ENCODE results near the gene CDC7. TPM values are rescaled to one million over a fixed set of nuclear protein-coding genes. Genes with fewer than 3 reads are reported as not detected.
A peak's percentile ranks its signal among the peaks of the same experiment; 100 is the strongest.
"Not testable (repeated sequence)": the region's sequence is repeated elsewhere in the genome, so short reads cannot be mapped to it uniquely, and the experiment has no call there.

CDC7 gene
- 1 to 10 TPM in 3 of 4 donors, under 1 TPM in 1; 0.71 to 2.8 (median 1.1) TPM for total RNA-seq

DNA sequence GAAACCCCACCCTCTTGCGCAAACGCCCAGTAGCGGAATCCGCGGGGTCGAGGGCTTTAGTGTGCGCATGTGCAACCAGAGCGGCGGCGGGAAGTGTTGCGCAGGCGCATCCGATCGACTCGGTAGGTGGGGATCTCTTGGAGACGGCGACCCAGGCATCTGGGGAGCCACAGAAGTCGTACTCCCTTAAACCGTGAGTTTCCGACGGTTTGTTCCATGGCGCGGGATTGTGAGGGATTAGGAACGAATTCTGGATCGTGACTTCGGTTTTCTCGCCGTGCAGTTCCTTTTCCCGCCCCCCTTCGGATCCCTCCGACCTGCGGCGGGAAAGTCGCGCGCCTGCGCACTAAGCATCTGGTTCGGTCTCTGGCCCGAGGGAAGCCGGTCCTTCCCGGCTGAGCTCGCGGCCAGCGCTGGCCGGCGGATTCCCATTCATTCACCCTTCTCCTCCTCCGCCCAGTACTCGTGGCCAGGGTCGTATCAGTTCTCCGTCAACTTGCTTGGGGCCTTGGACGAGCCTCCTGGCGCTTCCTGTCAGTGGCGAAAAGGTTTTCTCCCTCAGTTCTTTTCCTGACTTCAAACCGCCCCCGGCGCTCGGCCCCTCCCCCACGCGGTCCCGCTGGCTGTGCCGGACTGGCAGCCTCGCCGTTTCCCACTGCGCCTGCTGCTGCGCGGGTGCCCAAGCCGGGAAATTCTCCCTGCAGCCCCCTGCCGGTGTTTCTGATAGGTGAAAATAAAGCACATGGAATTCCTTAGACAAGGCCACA is at the start of gene CDC7:
Gene CDC7 (plus strand): TSS at position 96 of the 767 bp plus-strand sequence. CDS start 866 bp downstream, outside the sequence.
- H3K27ac ChIP-seq (replicated peaks in 1 of 4) = peak within 1 kb of the TSS; percentile 76 to 93 (median 89)
- H3K4me3 ChIP-seq = peak within 1 kb of the TSS; percentile 66 to 91 (median 72)
- H3K4me1 ChIP-seq = peaks cover 17 to 19% (median 17%) of the 10 kb centered on the region in 4 donors
- no peaks in the 10 kb centered on the region for H3K36me3 ChIP-seq
- no peaks in the 10 kb centered on the region for H3K27me3 ChIP-seq
- peak; percentile 96 for DNase-seq (ENCODE audit: extremely low spot score)
- intact Hi-C loops (cut with DNase I) = loop anchor here (5.0 to 10.0 kb wide), 2 partner anchors 219 to 794 kb away; partner anchors contain the start of genes GLMN and RPAP2
- WGBS = under 1% methylated on average over 47 of the region's 68 CpGs
- no peaks in the 10 kb centered on the region for H3K9me3 ChIP-seq
- TF ChIP-seq POLR2A (IDR thresholded peaks at IDR 0.05; ENCODE audit: low read depth) (peak; percentile 10), POLR2AphosphoS5 (IDR thresholded peaks at IDR 0.05) (peak; percentile 30 to 84), EP300 (IDR thresholded peaks at IDR 0.05) (peak; percentile 52), CTCF (IDR thresholded peaks at IDR 0.05) (peak; percentile 3 to 30 (median 29))

DNA sequence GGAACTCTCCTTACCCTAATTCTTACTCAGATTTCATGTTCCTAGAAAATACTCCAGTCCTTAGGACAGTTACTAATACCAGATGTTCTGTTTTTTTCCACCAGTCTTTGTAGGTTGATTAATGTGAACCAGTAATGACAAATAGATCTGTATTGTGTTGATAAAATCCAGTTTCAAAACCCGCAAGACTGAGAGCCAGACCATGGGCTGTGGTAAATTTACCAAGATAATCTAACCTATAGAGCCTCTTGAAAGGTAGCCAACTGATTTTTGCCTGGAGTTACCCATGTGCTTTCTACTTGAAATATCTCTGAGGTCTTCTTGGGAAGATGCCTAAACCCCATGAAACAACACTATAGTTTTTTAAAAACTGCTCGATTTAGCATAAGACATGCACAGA is 46.5 kb upstream of the CDC7 start:
- 49% methylated on average over 2 of the region's 2 CpGs for WGBS
- Histone ChIP-seq H3K27me3 (no peaks in the 10 kb centered on the region), H3K27ac (replicated peaks in 1 of 4) (no peak overlapping the region), H3K4me1 (peaks cover 0 to 5% (median 0%) of the 10 kb centered on the region in 4 donors), H3K36me3 (no peaks in the 10 kb centered on the region), H3K4me3 (no peak overlapping the region), H3K9me3 (no peaks in the 10 kb centered on the region)
- intact Hi-C loops (cut with DNase I) = no loop called here
- TF ChIP-seq POLR2AphosphoS5 (IDR thresholded peaks at IDR 0.05) = no peak
- no peak for TF ChIP-seq POLR2A (IDR thresholded peaks at IDR 0.05; ENCODE audit: low read depth)
- TF ChIP-seq EP300 (IDR thresholded peaks at IDR 0.05) = no peak
- TF ChIP-seq CTCF (IDR thresholded peaks at IDR 0.05) = no peak
- no peak for DNase-seq (ENCODE audit: extremely low spot score)

GRCh38 chr1:91455334-91455733 is 45.3 kb upstream of the CDC7 start:
- intact Hi-C loops (cut with DNase I) = no loop called here
- no peak for TF ChIP-seq EP300 (IDR thresholded peaks at IDR 0.05)
- TF ChIP-seq POLR2A (IDR thresholded peaks at IDR 0.05; ENCODE audit: low read depth) = no peak
- no peak for TF ChIP-seq POLR2AphosphoS5 (IDR thresholded peaks at IDR 0.05)
- no peak for TF ChIP-seq CTCF (IDR thresholded peaks at IDR 0.05)
- H3K4me3 ChIP-seq = no peak overlapping the region
- no peaks in the 10 kb centered on the region for H3K9me3 ChIP-seq
- H3K36me3 ChIP-seq = no peaks in the 10 kb centered on the region
- WGBS = 68% methylated on average over 3 of the region's 3 CpGs
- no peaks in the 10 kb centered on the region for H3K27me3 ChIP-seq
- H3K27ac ChIP-seq (replicated peaks in 1 of 4) = no peak overlapping the region
- H3K4me1 ChIP-seq = no peaks in the 10 kb centered on the region
- no peak for DNase-seq (ENCODE audit: extremely low spot score)

GRCh38 chr1:91455896-91456295 is 44.8 kb upstream of the CDC7 start:
- no peaks in the 10 kb centered on the region for H3K9me3 ChIP-seq
- H3K27me3 ChIP-seq = no peaks in the 10 kb centered on the region
- intact Hi-C loops (cut with DNase I) = no loop called here
- no peaks in the 10 kb centered on the region for H3K4me1 ChIP-seq
- 42% methylated on average over 1 of the region's 1 CpG for WGBS
- H3K4me3 ChIP-seq = no peak overlapping the region
- H3K36me3 ChIP-seq = no peaks in the 10 kb centered on the region
- no peak for DNase-seq (ENCODE audit: extremely low spot score)
- TF ChIP-seq CTCF (IDR thresholded peaks at IDR 0.05) = no peak
- no peak for TF ChIP-seq POLR2AphosphoS5 (IDR thresholded peaks at IDR 0.05)
- TF ChIP-seq POLR2A (IDR thresholded peaks at IDR 0.05; ENCODE audit: low read depth) = no peak
- no peak for TF ChIP-seq EP300 (IDR thresholded peaks at IDR 0.05)
- H3K27ac ChIP-seq (replicated peaks in 1 of 4) = no peak overlapping the region

DNA sequence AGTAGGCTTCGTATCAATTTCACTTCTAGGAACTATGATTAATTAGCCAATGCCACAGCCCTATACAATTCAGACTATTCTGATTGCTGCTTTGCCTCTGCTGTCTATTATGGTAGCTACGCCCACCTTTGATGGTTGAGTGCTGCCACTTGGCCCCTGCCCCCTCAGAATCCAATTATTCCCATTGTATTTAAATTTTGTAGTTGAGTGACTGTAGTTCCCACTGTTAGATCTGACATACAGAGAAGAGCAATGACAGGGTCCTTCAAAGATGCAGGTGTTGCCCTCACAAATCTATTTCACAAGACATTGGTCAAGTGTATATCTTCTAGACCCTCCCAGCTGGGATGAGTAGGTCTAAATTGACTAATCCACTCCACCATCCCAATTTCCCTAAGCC is 35.3 kb upstream of the CDC7 start:
- H3K4me1 ChIP-seq; H3K27me3 ChIP-seq; H3K36me3 ChIP-seq; intact Hi-C loops (cut with DNase I); DNase-seq (ENCODE audit: extremely low spot score); H3K27ac ChIP-seq (replicated peaks in 1 of 4); H3K4me3 ChIP-seq: not testable (repeated sequence)
- 88% methylated on average over 2 of the region's 2 CpGs for WGBS
- peaks cover 0 to 26% (median 13%) of the 10 kb centered on the region in 4 donors for H3K9me3 ChIP-seq

Measured in esophagus muscularis mucosa (tissue), 4 donors.